HepG2 (cell line): Measurements from ENCODE around the gene PIP4K2B. TPM values are rescaled to one million over a fixed set of nuclear protein-coding genes. Genes with fewer than 3 reads are reported as not detected.

Experiments used
- ELF4 ChIP-seq: sonication (generic); formaldehyde crosslinking; IDR thresholded peaks from 2 replicates; pipeline ENCODE4 v1.5.0; 2020; ENCODE audit warnings: missing genetic modification reagents, mild to moderate bottlenecking, moderate library complexity, borderline replicate concordance
- GABPA ChIP-seq, 2 experiments: IDR thresholded peaks; 2 replicates each; pipeline ENCODE4 v1.6.1; 2011 to 2016; ENCODE audit warnings: low read depth in 2 of 2, low read length in 1 of 2, missing biosample characterization in 1 of 2, missing genetic modification characterization in 1 of 2
- HMGXB4 ChIP-seq, 2 experiments: sonication (generic) in 1 of 2; formaldehyde crosslinking in 1 of 2; IDR thresholded peaks; 2 replicates each; pipeline versions ENCODE4 v1.4.0 to v1.6.1; 2018 to 2020; ENCODE audit warnings: missing genetic modification reagents in 2 of 2, borderline replicate concordance in 1 of 2, low read depth in 1 of 2, mild to moderate bottlenecking in 1 of 2, missing biosample characterization in 1 of 2
- HNRNPL ChIP-seq: fragments of 200-400 bp; formaldehyde crosslinking; IDR thresholded peaks from 2 replicates; pipeline ENCODE4 v1.6.1; 2017; ENCODE audit warnings: mild to moderate bottlenecking, low read depth, low read length
- JARID2 ChIP-seq: sonication (generic); formaldehyde crosslinking; IDR thresholded peaks from 2 replicates; pipeline ENCODE4 v1.8.1; 2023; ENCODE audit warnings: missing genetic modification reagents, inconsistent platforms; ENCODE audit not compliant: insufficient replicate concordance
- KLF13 ChIP-seq: sonication (generic); formaldehyde crosslinking; IDR thresholded peaks from 2 replicates; pipeline ENCODE4 v1.4.0; 2020; ENCODE audit warnings: mild to moderate bottlenecking, missing genetic modification reagents
- NPAS2 ChIP-seq: sonication (generic); formaldehyde crosslinking; IDR thresholded peaks from 2 replicates; pipeline ENCODE4 v1.8.0; 2022; ENCODE audit warnings: mild to moderate bottlenecking, missing genetic modification reagents, borderline replicate concordance
- RNF219 ChIP-seq: sonication (generic); formaldehyde crosslinking; IDR thresholded peaks from 2 replicates; pipeline ENCODE4 v1.5.0; 2020; ENCODE audit warnings: mild to moderate bottlenecking, missing genetic modification reagents
- SNAI1 ChIP-seq: sonication (generic); formaldehyde crosslinking; IDR thresholded peaks from 2 replicates; pipeline ENCODE4 v1.5.0; 2020; ENCODE audit warnings: mild to moderate bottlenecking, missing genetic modification reagents, borderline replicate concordance
- TCF7 ChIP-seq: sonication (generic); IDR thresholded peaks from 2 replicates; pipeline ENCODE4 v1.6.1; 2016; ENCODE audit warnings: antibody characterized with exemption, low read depth
- THAP11 ChIP-seq: IDR thresholded peaks from 2 replicates; pipeline ENCODE4 v1.6.1; 2016; ENCODE audit warnings: missing biosample characterization, missing genetic modification reagents
- ZNF232 ChIP-seq: sonication (generic); formaldehyde crosslinking; IDR thresholded peaks from 2 replicates; pipeline ENCODE4 v1.4.0; 2020; ENCODE audit warnings: missing genetic modification reagents, borderline replicate concordance
- ZNF468 ChIP-seq: sonication (generic); formaldehyde crosslinking; IDR thresholded peaks from 2 replicates; pipeline ENCODE4 v1.8.0; 2022; ENCODE audit warnings: mild to moderate bottlenecking, moderate library complexity, missing genetic modification reagents
- ZNF512B ChIP-seq: sonication (generic); formaldehyde crosslinking; IDR thresholded peaks from 2 replicates; pipeline ENCODE4 v1.5.1; 2020; ENCODE audit warnings: missing genetic modification reagents, mild to moderate bottlenecking, borderline replicate concordance
- ZNF572 ChIP-seq: sonication (generic); formaldehyde crosslinking; IDR thresholded peaks from 2 replicates; pipeline ENCODE4 v1.5.1; 2020; ENCODE audit warnings: mild to moderate bottlenecking, missing genetic modification reagents
- ZNF589 ChIP-seq: sonication (generic); formaldehyde crosslinking; conservative IDR thresholded peaks from 2 replicates; pipeline ENCODE4 v1.8.0; 2022; ENCODE audit warnings: mild to moderate bottlenecking, moderate library complexity, missing genetic modification reagents
- ZNF605 ChIP-seq: sonication (generic); formaldehyde crosslinking; IDR thresholded peaks from 2 replicates; pipeline ENCODE4 v1.8.0; 2022; ENCODE audit warnings: mild to moderate bottlenecking, missing genetic modification reagents
- ZNF639 ChIP-seq: conservative IDR thresholded peaks from 2 replicates; pipeline ENCODE4 v1.6.1; 2018; ENCODE audit warnings: missing genetic modification reagents
- ZNF660 ChIP-seq: sonication (generic); formaldehyde crosslinking; IDR thresholded peaks from 2 replicates; pipeline ENCODE4 v1.5.1; 2020; ENCODE audit warnings: mild to moderate bottlenecking, low read depth, missing genetic modification reagents, borderline replicate concordance
- ZNF879 ChIP-seq: sonication (generic); formaldehyde crosslinking; IDR thresholded peaks from 2 replicates; pipeline ENCODE4 v1.8.1; 2023; ENCODE audit warnings: missing genetic modification reagents
- polyA plus RNA-seq, 8 experiments: library from polyadenylated mRNA; depleted of rRNA in 3 of 8; stranded (reverse) in 7 of 8; unstranded in 1 of 8; fragments of >200 nt; fragmentation: Illumina TruSeq in 4 of 8; extraction: Trizol in 4 of 8; gene quantifications; 2 replicates each; pipeline versions ENCODE4 v1.2.1 to v1.2.3, GENCODE V29; 2011 to 2016; ENCODE audit warnings: low read depth in 4 of 8, missing spikeins in 1 of 8, mixed read lengths in 1 of 8; ENCODE audit not compliant: insufficient read depth in 1 of 8
- total RNA-seq, 5 experiments: library from RNA; depleted of rRNA; stranded (reverse); fragments of >200 nt; fragmentation: Illumina TruSeq; extraction: Trizol; gene quantifications; 2 replicates each; pipeline ENCODE4 v1.2.3, GENCODE V29; 2016; ENCODE audit warnings: low read depth in 1 of 5

The PIP4K2B gene
- total and polyA plus RNA-seq, 2 of the 13 experiments (the other 11 are each of a cell fraction or from before 2014, with no cell fraction given) = 20.4 to 54.0 TPM

- TF ChIP-seq RNF219 (CRISPR knock-in tag) = no peak
- no peak for TF ChIP-seq NPAS2 (CRISPR knock-in tag)
- TF ChIP-seq ZNF572 = no peak
- TF ChIP-seq HNRNPL = 0 out of 2 replicates have a peak, but pooled peaks have one; percentile 31
- TF ChIP-seq ZNF660 (CRISPR knock-in tag) = no peak
- TF ChIP-seq ZNF639 = peak; percentile 74; the same call in 1 of the 2 replicates
- TF ChIP-seq ELF4 (CRISPR knock-in tag) = peak; percentile 99
- peak; percentile 74; the same call in 1 of the 2 replicates for TF ChIP-seq ZNF589
- peak; percentile 91; the same call in 1 of the 2 replicates for TF ChIP-seq ZNF468 (CRISPR knock-in tag)
- TF ChIP-seq ZNF512B = no peak
- no peak for TF ChIP-seq TCF7
- TF ChIP-seq HMGXB4 (CRISPR knock-in tag; IDR thresholded peaks at IDR 0.05; ENCODE audit: borderline replicate concordance in 1 of 2, low read depth in 1 of 2) = peak in 1 of 2 experiments; percentile 85; a peak in 3 of 4 replicates
- peak; percentile 84 for TF ChIP-seq GABPA (IDR thresholded peaks at IDR 0.05; ENCODE audit: low read depth, low read length)
- TF ChIP-seq GABPA (CRISPR knock-in tag; IDR thresholded peaks at IDR 0.05; ENCODE audit: low read depth) = peak; percentile 98
- TF ChIP-seq THAP11 = peak; percentile 96
- TF ChIP-seq ZNF232 (CRISPR knock-in tag) = no peak
- no peak for TF ChIP-seq JARID2
- TF ChIP-seq SNAI1 (CRISPR knock-in tag) = peak; percentile 76; the same call in 1 of the 2 replicates
- no peak for TF ChIP-seq KLF13
- TF ChIP-seq ZNF879 (CRISPR knock-in tag) = 0 out of 2 replicates have a peak, but pooled peaks have one; percentile 25
- peak; percentile 6; the same call in 1 of the 2 replicates for TF ChIP-seq ZNF605 (CRISPR knock-in tag)
Measured at GRCh38 chr17:38752308-38753070, 46.9 kb downstream of the PIP4K2B start, which contains the start of gene PSMB3 (continued).
